ENCODE measurements around the gene IL17B.

IL17B gene

GRCh38 chr5:149414405-149415065 lies 35.4 kb upstream of the IL17B start:
- DNase-seq (ENCODE audit: low read depth), result no peak

- no peak for DNase-seq (ENCODE audit: low read depth)
These were observed 34.6 kb upstream of the IL17B start for GRCh38 chr5:149413477-149414210.

GRCh38 chr5:149412783-149413476 lies 33.8 kb upstream of the IL17B start:
- no peak for DNase-seq (ENCODE audit: low read depth)

GRCh38 chr5:149411738-149412519 lies 32.8 kb upstream of the IL17B start:
- DNase-seq (ENCODE audit: low read depth), result no peak

- no peak for DNase-seq (ENCODE audit: low read depth)
These were observed 31.8 kb upstream of the IL17B start for GRCh38 chr5:149410721-149411432.

- DNase-seq (ENCODE audit: low read depth), result no peak
These were observed 31.0 kb upstream of the IL17B start for GRCh38 chr5:149410071-149410470.

GRCh38 chr5:149409268-149409948 lies 30.3 kb upstream of the IL17B start:
- DNase-seq (ENCODE audit: low read depth), result no peak

GRCh38 chr5:149408252-149409099 lies 29.4 kb upstream of the IL17B start:
- DNase-seq (ENCODE audit: low read depth), result no peak

GRCh38 chr5:149407323-149408251 lies 28.5 kb upstream of the IL17B start:
- DNase-seq (ENCODE audit: low read depth), result no peak

GRCh38 chr5:149406979-149407306 lies 27.9 kb upstream of the IL17B start:
- no peak for DNase-seq (ENCODE audit: low read depth)

- no peak for DNase-seq (ENCODE audit: low read depth)
These were observed 27.3 kb upstream of the IL17B start for GRCh38 chr5:149406203-149406978.

- no peak for DNase-seq (ENCODE audit: low read depth)
These were observed 26.6 kb upstream of the IL17B start for GRCh38 chr5:149405550-149406202.

GRCh38 chr5:149404746-149405549 lies 25.9 kb upstream of the IL17B start:
- DNase-seq (ENCODE audit: low read depth), result no peak

- DNase-seq (ENCODE audit: low read depth), result no peak
These were observed 25.0 kb upstream of the IL17B start for GRCh38 chr5:149403923-149404745.

GRCh38 chr5:149402291-149402690 lies 23.2 kb upstream of the IL17B start:
- DNase-seq (ENCODE audit: low read depth), result no peak

GRCh38 chr5:149401051-149401450 lies 22.0 kb upstream of the IL17B start:
- DNase-seq (ENCODE audit: low read depth), result no peak

All from activated T-helper 9 cell treated with anti-CD3 and anti-CD28 coated beads, Interleukin-2, amount 50 U/mL, for 16 hours (primary cell).